GM23248 (cell line): ENCODE measurements around the gene PON3. TPM values are rescaled to one million over a fixed set of nuclear protein-coding genes. Genes with fewer than 3 reads are reported as not detected.

Experiments
- DNase-seq: peaks from one replicate; pipeline ENCODE4 v3.0.0-alpha.2; 2015
- H2AFZ ChIP-seq: fragments of 200-600 bp; sonication (generic); 2 replicates; pipeline ENCODE4 v1.6.1; 2016; ENCODE audit warnings: antibody characterized with exemption
- H3F3A ChIP-seq: fragments of 200-600 bp; sonication (generic); 2 replicates; pipeline ENCODE4 v1.6.1; 2016; ENCODE audit warnings: mild to moderate bottlenecking, antibody characterized with exemption, mixed run types; ENCODE audit not compliant: insufficient read depth
- H3K27ac ChIP-seq: fragments of 200-600 bp; sonication (generic); 2 replicates; pipeline ENCODE4 v1.5.1; 2016; ENCODE audit warnings: mild to moderate bottlenecking
- H3K27me3 ChIP-seq: fragments of 200-600 bp; sonication (generic); replicated peaks from 2 replicates; pipeline ENCODE4 v1.6.1; 2016; ENCODE audit warnings: mild to moderate bottlenecking; ENCODE audit not compliant: insufficient read depth
- H3K36me3 ChIP-seq: fragments of 200-600 bp; sonication (generic); 2 replicates; pipeline ENCODE4 v1.6.1; 2016; ENCODE audit warnings: low read depth, mild to moderate bottlenecking
- H3K4me1 ChIP-seq: fragments of 200-600 bp; sonication (generic); 2 replicates; pipeline ENCODE4 v1.6.1; 2016; ENCODE audit warnings: mild to moderate bottlenecking; ENCODE audit not compliant: insufficient read depth
- H3K4me2 ChIP-seq: fragments of 200-600 bp; sonication (generic); one replicate; pipeline ENCODE4 v1.6.1; 2016; ENCODE audit warnings: mild to moderate bottlenecking; ENCODE audit not compliant: unreplicated experiment
- H3K4me3 ChIP-seq: fragments of 200-600 bp; sonication (generic); 2 replicates; pipeline ENCODE4 v1.5.1; 2016; ENCODE audit warnings: mild to moderate bottlenecking
- H3K79me2 ChIP-seq: fragments of 200-600 bp; sonication (generic); 2 replicates; pipeline ENCODE4 v1.6.1; 2016; ENCODE audit warnings: mild to moderate bottlenecking; ENCODE audit not compliant: insufficient read depth
- H3K9ac ChIP-seq: fragments of 200-600 bp; sonication (generic); 2 replicates; pipeline ENCODE4 v1.6.1; 2016; ENCODE audit warnings: mild to moderate bottlenecking
- H3K9me2 ChIP-seq: fragments of 200-600 bp; sonication (generic); 2 replicates; pipeline ENCODE4 v1.6.1; 2016; ENCODE audit warnings: mixed run types, mild to moderate bottlenecking, moderate library complexity; ENCODE audit not compliant: insufficient read depth
- H3K9me3 ChIP-seq: fragments of 200-600 bp; sonication (generic); one replicate; pipeline ENCODE4 v1.6.1; 2017; ENCODE audit warnings: low read depth
- H4K20me1 ChIP-seq: fragments of 200-600 bp; sonication (generic); 2 replicates; pipeline ENCODE4 v1.6.0; 2016; ENCODE audit not compliant: insufficient read depth
- EZH2 ChIP-seq: fragments of 200-600 bp; sonication (generic); IDR thresholded peaks from 2 replicates; pipeline ENCODE4 v1.6.1; 2018; ENCODE audit warnings: antibody characterized with exemption, mild to moderate bottlenecking; ENCODE audit not compliant: insufficient read depth, poor library complexity, severe bottlenecking
- EZH2phosphoT487 ChIP-seq: fragments of 200-600 bp; sonication (generic); IDR thresholded peaks from 2 replicates; pipeline ENCODE4 v1.6.1; 2018; ENCODE audit warnings: antibody characterized with exemption, moderate library complexity, mild to moderate bottlenecking, low read depth; ENCODE audit not compliant: insufficient read depth
- WGBS, 2 experiments: methylation state at CpG; one replicate each; pipeline ENCODE4 v1.1.6; 2015 to 2017; ENCODE audit warnings: low lambda C conversion rate in 2 of 2, low coverage in 1 of 2; ENCODE audit errors: missing lambda C conversion rate in 2 of 2; 5-methylcytosine and 5-hydroxymethylcytosine counted together
- in situ Hi-C: fragments of 300-500 bp; cut with MboI; formaldehyde crosslinking; loops from 2 replicates; pipeline ENCODE4 v1.15.0; 2020
- polyA plus RNA-seq: library from polyadenylated mRNA; unstranded; fragments of >200 nt; fragmentation: Nextera tagmentation; extraction: Ambion mirVana; gene quantifications from 2 replicates; pipeline ENCODE4 v1.2.1, GENCODE V29; 2016
- small RNA-seq: library from RNA; depleted of rRNA; stranded (forward); fragments of <200 nt; gene quantifications from one replicate; pipeline ENCODE3, GENCODE V24; 2014; ENCODE audit warnings: low read depth, low replicate concordance
- total RNA-seq: library from RNA; depleted of rRNA; stranded (reverse); fragments of >200 nt; shearing (Covaris generic); gene quantifications from 2 replicates; pipeline ENCODE4 v1.2.3, GENCODE V29; 2014; rRNA removed

Gene PON3
- total and polyA plus RNA-seq, 2 experiments from 2014 or later: not detected

GRCh38 chr7:95312561-95312960, 83.6 kb downstream of the PON3 start:
- WGBS, 2 experiments: 81 to 86% methylated on average over 3 to 4 of the region's 4 CpGs
- Histone ChIP-seq H3K9me2 (no peaks in the 10 kb centered on the region), H2AFZ (no peak overlapping the region), H3K4me1 (no peaks in the 10 kb centered on the region), H3K27ac (no peak overlapping the region), H3F3A (no peaks in the 10 kb centered on the region), H3K4me2 (no peak overlapping the region), H3K27me3 (no peaks in the 10 kb centered on the region; the same call in none of the 2 replicates), H3K4me3 (no peak overlapping the region), H3K9ac (no peak overlapping the region), H3K79me2 (no peaks in the 10 kb centered on the region), H3K36me3 (no peaks in the 10 kb centered on the region), H4K20me1 (no peaks in the 10 kb centered on the region), H3K9me3 (no peaks in the 10 kb centered on the region)
- in situ Hi-C loops: no loop called here
- no peak for DNase-seq
- TF ChIP-seq EZH2 (no peak), EZH2phosphoT487 (no peak)

GRCh38 chr7:95311389-95311788, 84.8 kb downstream of the PON3 start:
- no peaks in the 10 kb centered on the region for H3K9me2 ChIP-seq
- 64 to 70% methylated on average over 2 of the region's 2 CpGs for WGBS, 2 experiments
- in situ Hi-C loops: no loop called here

GRCh38 chr7:95309951-95310350, 86.2 kb downstream of the PON3 start:
- no peak overlapping the region for H3K9ac ChIP-seq
- no peaks in the 10 kb centered on the region for H3F3A ChIP-seq
- H3K4me3 ChIP-seq: no peak overlapping the region
- no peak overlapping the region for H3K27ac ChIP-seq
- 71 to 90% methylated on average over 2 of the region's 2 CpGs for WGBS, 2 experiments
- no peaks in the 10 kb centered on the region for H4K20me1 ChIP-seq
- no peaks in the 10 kb centered on the region for H3K4me1 ChIP-seq
- H2AFZ ChIP-seq: no peak overlapping the region
- peaks cover 5% of the 10 kb centered on the region for H3K27me3 ChIP-seq
- H3K9me2 ChIP-seq: no peaks in the 10 kb centered on the region
- in situ Hi-C loops: no loop called here
- no peaks in the 10 kb centered on the region for H3K9me3 ChIP-seq
- no peak overlapping the region for H3K4me2 ChIP-seq
- H3K36me3 ChIP-seq: no peaks in the 10 kb centered on the region
- no peak for TF ChIP-seq EZH2
- no peak for TF ChIP-seq EZH2phosphoT487
- no peak for DNase-seq
- no peaks in the 10 kb centered on the region for H3K79me2 ChIP-seq

More at GRCh38 chr7:95311389-95311788, 84.8 kb downstream of the PON3 start:
- no peak for TF ChIP-seq EZH2
- no peak for TF ChIP-seq EZH2phosphoT487
- H3K36me3 ChIP-seq: no peaks in the 10 kb centered on the region
- no peaks in the 10 kb centered on the region for H3F3A ChIP-seq
- H3K4me3 ChIP-seq: no peak overlapping the region
- DNase-seq: no peak
- H3K79me2 ChIP-seq: no peaks in the 10 kb centered on the region
- no peaks in the 10 kb centered on the region for H3K9me3 ChIP-seq
- peaks cover 2% of the 10 kb centered on the region for H3K27me3 ChIP-seq
- H3K27ac ChIP-seq: no peak overlapping the region
- H2AFZ ChIP-seq: no peak overlapping the region
- H3K4me2 ChIP-seq: no peak overlapping the region
- H3K4me1 ChIP-seq: no peaks in the 10 kb centered on the region
- no peaks in the 10 kb centered on the region for H4K20me1 ChIP-seq
- no peak overlapping the region for H3K9ac ChIP-seq

Small RNA genes within 50 kb of the gene (small RNA-seq; reads per million reads assigned to genes)
- not detected for gene AC004022.2

Other genes with a start within 250 kb of the PON3 start
- not detected in 2 replicates for gene PON1, start 71.8 kb downstream of the PON3 start, total RNA-seq
- not detected in 2 replicates for gene PON1, start 71.8 kb downstream of the PON3 start, polyA plus RNA-seq
- 60.7 and 65.6 TPM in 2 replicates for gene PON2, start 38.7 kb upstream of the PON3 start, total RNA-seq
- 89.1 and 99.7 TPM in 2 replicates for gene PON2, start 38.7 kb upstream of the PON3 start, polyA plus RNA-seq
- not detected in 2 replicates for gene ASB4, start 89.6 kb upstream of the PON3 start, total RNA-seq
- not detected in 2 replicates for gene ASB4, start 89.6 kb upstream of the PON3 start, polyA plus RNA-seq
- 1.0 and 1.5 TPM in 2 replicates for gene PDK4, start 200.1 kb upstream of the PON3 start, total RNA-seq
- gene PDK4, start 200.1 kb upstream of the PON3 start, polyA plus RNA-seq: 1.2 and 1.4 TPM in 2 replicates